Mesenchymal stem cell (in vitro differentiated cells and primary cell): Measurements from ENCODE around the gene MOG.

Experiments
- DNase-seq: peaks from one replicate; pipeline ENCODE4 v3.0.0-alpha.2; 2013
- H2AFZ ChIP-seq: one replicate; pipeline ENCODE4 v1.6.1; 2013; ENCODE audit warnings: low read depth, mild to moderate bottlenecking, control low read depth, inconsistent platforms, low read length, moderate library complexity
- H2AK5ac ChIP-seq: 2 replicates; pipeline ENCODE4 v1.6.1; 2013; ENCODE audit warnings: low read length, moderate library complexity, mild to moderate bottlenecking, inconsistent platforms; ENCODE audit not compliant: severe bottlenecking
- H2BK120ac ChIP-seq: one replicate; pipeline ENCODE4 v1.6.1; 2013; ENCODE audit warnings: low read depth, mild to moderate bottlenecking, inconsistent platforms, low read length, moderate library complexity
- H2BK12ac ChIP-seq, 2 experiments: one replicate each; pipeline ENCODE4 v1.6.1; 2013; ENCODE audit warnings: inconsistent platforms in 2 of 2, low read length in 2 of 2, mild to moderate bottlenecking in 2 of 2, moderate library complexity in 2 of 2, control low read depth in 1 of 2
- H2BK15ac ChIP-seq: one replicate; pipeline ENCODE4 v1.6.1; 2013; ENCODE audit warnings: mild to moderate bottlenecking, low read depth, inconsistent platforms; ENCODE audit not compliant: poor library complexity, severe bottlenecking
- H2BK5ac ChIP-seq: 2 replicates; pipeline ENCODE4 v1.6.1; 2013; ENCODE audit warnings: low read depth, mild to moderate bottlenecking, low read length, control low read depth, inconsistent platforms; ENCODE audit not compliant: poor library complexity, severe bottlenecking
- H3K14ac ChIP-seq, 2 experiments: one replicate each; pipeline ENCODE4 v1.6.1; 2013; ENCODE audit warnings: inconsistent platforms in 2 of 2, low read length in 2 of 2, control low read depth in 1 of 2, mild to moderate bottlenecking in 1 of 2, moderate library complexity in 1 of 2
- H3K18ac ChIP-seq, 2 experiments: one replicate each; pipeline ENCODE4 v1.6.1; 2013; ENCODE audit warnings: inconsistent platforms in 2 of 2, low read length in 2 of 2, control low read depth in 1 of 2, low read depth in 1 of 2, mild to moderate bottlenecking in 1 of 2
- H3K23ac ChIP-seq, 2 experiments: one replicate each; pipeline ENCODE4 v1.6.1; 2013; ENCODE audit warnings: inconsistent platforms in 2 of 2, low read length in 2 of 2, mild to moderate bottlenecking in 2 of 2, moderate library complexity in 2 of 2, control low read depth in 1 of 2
- H3K27ac ChIP-seq: 2 replicates; pipeline ENCODE4 v1.5.1; 2013; ENCODE audit warnings: mild to moderate bottlenecking, moderate library complexity, low read length, control low read depth, inconsistent platforms; ENCODE audit not compliant: poor library complexity, severe bottlenecking
- H3K27me3 ChIP-seq, 2 experiments: 2 replicates each; pipeline versions ENCODE4 v1.6.1 to v1.7.0; 2013; ENCODE audit warnings: low read length in 2 of 2, mild to moderate bottlenecking in 2 of 2, moderate library complexity in 2 of 2, control low read depth in 1 of 2, inconsistent platforms in 1 of 2; ENCODE audit not compliant: control insufficient read depth in 1 of 2, insufficient read depth in 1 of 2
- H3K36me3 ChIP-seq, 2 experiments: 2 replicates each; pipeline versions ENCODE4 v1.6.1 to v1.7.0; 2013; ENCODE audit warnings: low read length in 2 of 2, control low read depth in 1 of 2, inconsistent platforms in 1 of 2, low read depth in 1 of 2, mild to moderate bottlenecking in 1 of 2; ENCODE audit not compliant: insufficient read depth in 2 of 2, control insufficient read depth in 1 of 2
- H3K4ac ChIP-seq, 2 experiments: one replicate each; pipeline ENCODE4 v1.6.1; 2013; ENCODE audit warnings: inconsistent platforms in 2 of 2, low read length in 2 of 2, mild to moderate bottlenecking in 2 of 2, moderate library complexity in 2 of 2, control low read depth in 1 of 2, low read depth in 1 of 2
- H3K4me1 ChIP-seq: 2 replicates; pipeline ENCODE4 v1.6.1; 2013; ENCODE audit warnings: low read depth, low read length, control low read depth; ENCODE audit not compliant: control insufficient read depth, insufficient read depth
- H3K4me2 ChIP-seq: 2 replicates; pipeline ENCODE4 v1.6.1; 2013; ENCODE audit warnings: low read length, mild to moderate bottlenecking, inconsistent platforms; ENCODE audit not compliant: poor library complexity, severe bottlenecking
- H3K4me3 ChIP-seq, 2 experiments: 2 replicates each; pipeline versions ENCODE4 v1.5.1 to v1.7.0; 2013; ENCODE audit warnings: low read length in 2 of 2, mild to moderate bottlenecking in 2 of 2, control low read depth in 1 of 2, low read depth in 1 of 2; ENCODE audit not compliant: insufficient read depth in 1 of 2
- H3K79me1 ChIP-seq: replicated peaks from 2 replicates; pipeline ENCODE4 v1.6.1; 2013; ENCODE audit warnings: mild to moderate bottlenecking, control low read depth, low read length, inconsistent platforms; ENCODE audit not compliant: poor library complexity, severe bottlenecking
- H3K9ac ChIP-seq: 2 replicates; pipeline ENCODE4 v1.7.0; 2013; ENCODE audit warnings: mild to moderate bottlenecking, low read length, moderate library complexity
- H3K9me3 ChIP-seq: 2 replicates; pipeline ENCODE4 v1.7.0; 2013; ENCODE audit warnings: mild to moderate bottlenecking, low read length; ENCODE audit not compliant: control insufficient read depth
- H4K8ac ChIP-seq: one replicate; pipeline ENCODE4 v1.6.1; 2013; ENCODE audit warnings: inconsistent platforms, mild to moderate bottlenecking, low read length, moderate library complexity
- H4K91ac ChIP-seq: one replicate; pipeline ENCODE4 v1.6.1; 2013; ENCODE audit warnings: mild to moderate bottlenecking, low read length, inconsistent platforms
- WGBS: methylation state at CpG from one replicate; pipeline ENCODE4 v1.1.7; 2013; ENCODE audit warnings: mixed read lengths; 5-methylcytosine and 5-hydroxymethylcytosine counted together

The MOG gene

GRCh38 chr6:29696147-29697125 lies 39.5 kb downstream of the MOG start:
- Histone ChIP-seq H4K8ac (no peak overlapping the region), H2BK5ac (no peak overlapping the region), H3K27ac (no peak overlapping the region), H2BK12ac (no peak overlapping the region), H3K18ac (no peak overlapping the region), H2BK15ac (no peak overlapping the region), H3K4me3 (no peak overlapping the region), H4K91ac (no peak overlapping the region), H3K9ac (no peak overlapping the region), H3K9me3 (peaks cover 5% of the 10 kb centered on the region), H3K36me3 (no peaks in the 10 kb centered on the region), H2BK120ac (no peak overlapping the region), H2AK5ac (no peak overlapping the region), H3K4me1 (no peaks in the 10 kb centered on the region), H3K4me2 (no peak overlapping the region), H2AFZ (no peak overlapping the region), H3K14ac (no peak overlapping the region), H3K23ac (no peak overlapping the region), H3K79me1 (no peaks in the 10 kb centered on the region), H3K27me3 (peaks cover 0 to 17% of the 10 kb centered on the region in 2 experiments), H3K4ac (no peak overlapping the region)
- DNase-seq, result peak; percentile 1
- WGBS, result 64% methylated on average over 10 of the region's 10 CpGs

- Histone ChIP-seq H2AFZ (no peak overlapping the region), H2BK120ac (no peak overlapping the region), H3K18ac (no peak overlapping the region), H4K8ac (no peak overlapping the region), H2AK5ac (no peak overlapping the region), H3K4me3 (no peak overlapping the region), H3K23ac (no peak overlapping the region), H3K9me3 (no peaks in the 10 kb centered on the region), H2BK12ac (no peak overlapping the region), H3K27me3 (peaks cover 42 to 51% of the 10 kb centered on the region in 2 experiments), H2BK15ac (no peak overlapping the region), H4K91ac (no peak overlapping the region), H2BK5ac (no peak overlapping the region), H3K4me2 (peak overlapping the region; percentile 21), H3K27ac (no peak overlapping the region), H3K36me3 (no peaks in the 10 kb centered on the region), H3K4me1 (no peaks in the 10 kb centered on the region), H3K14ac (no peak overlapping the region), H3K79me1 (no peaks in the 10 kb centered on the region), H3K4ac (no peak overlapping the region), H3K9ac (no peak overlapping the region)
- 15% methylated on average over 17 of the region's 17 CpGs for WGBS
- DNase-seq, result peak; percentile 24
Measured at GRCh38 chr6:29702519-29703103, 45.7 kb downstream of the MOG start.

- H3K9me3 ChIP-seq, result no peaks in the 10 kb centered on the region
- 34% methylated on average over 8 of the region's 10 CpGs for WGBS
- H3K4me1 ChIP-seq, result no peaks in the 10 kb centered on the region
- no peak overlapping the region for H3K4me3 ChIP-seq
- H3K18ac ChIP-seq, result no peak overlapping the region
- no peaks in the 10 kb centered on the region for H3K79me1 ChIP-seq
- no peak overlapping the region for H3K9ac ChIP-seq
- H2BK12ac ChIP-seq, result no peak overlapping the region
- H2BK15ac ChIP-seq, result no peak overlapping the region
- H3K27ac ChIP-seq, result no peak overlapping the region
- no peaks in the 10 kb centered on the region for H3K36me3 ChIP-seq
- no peak overlapping the region for H3K4me2 ChIP-seq
- peaks cover 63 to 76% of the 10 kb centered on the region in 2 experiments for H3K27me3 ChIP-seq
- no peak overlapping the region for H4K91ac ChIP-seq
- no peak overlapping the region for H3K14ac ChIP-seq
- no peak overlapping the region for H2BK120ac ChIP-seq
- no peak overlapping the region for H3K4ac ChIP-seq
- no peak overlapping the region for H2BK5ac ChIP-seq
- H2AFZ ChIP-seq, result no peak overlapping the region
- H3K23ac ChIP-seq, result no peak overlapping the region
- H2AK5ac ChIP-seq, result no peak overlapping the region
- peak; percentile 61 for DNase-seq
- no peak overlapping the region for H4K8ac ChIP-seq
Measured at GRCh38 chr6:29705389-29706231, 48.7 kb downstream of the MOG start.
